ENCODE results near the gene ZSCAN5B.

DNA sequence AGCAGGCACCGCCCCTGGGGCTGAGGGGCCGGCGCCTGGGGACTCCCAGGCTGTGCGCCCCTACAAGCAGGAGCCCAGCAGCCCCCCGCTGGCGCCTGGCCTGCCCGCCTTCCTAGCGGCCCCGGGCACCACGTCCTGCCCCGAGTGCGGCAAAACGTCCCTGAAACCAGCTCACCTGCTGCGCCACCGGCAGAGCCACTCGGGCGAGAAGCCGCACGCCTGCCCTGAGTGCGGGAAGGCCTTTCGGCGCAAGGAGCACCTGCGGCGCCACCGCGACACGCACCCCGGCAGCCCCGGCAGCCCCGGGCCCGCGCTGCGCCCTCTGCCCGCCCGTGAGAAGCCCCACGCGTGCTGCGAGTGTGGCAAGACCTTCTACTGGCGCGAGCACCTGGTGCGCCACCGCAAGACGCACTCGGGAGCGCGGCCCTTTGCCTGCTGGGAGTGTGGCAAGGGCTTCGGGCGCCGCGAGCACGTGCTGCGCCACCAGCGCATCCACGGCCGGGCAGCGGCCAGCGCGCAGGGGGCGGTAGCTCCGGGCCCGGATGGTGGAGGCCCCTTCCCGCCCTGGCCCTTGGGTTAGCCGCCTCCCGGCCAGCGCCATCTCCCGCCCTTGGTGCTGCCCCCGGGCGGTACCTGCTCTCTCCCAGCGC lies 37.8 kb downstream of the ZSCAN5B start:
- TF ChIP-seq, protein P1, sequence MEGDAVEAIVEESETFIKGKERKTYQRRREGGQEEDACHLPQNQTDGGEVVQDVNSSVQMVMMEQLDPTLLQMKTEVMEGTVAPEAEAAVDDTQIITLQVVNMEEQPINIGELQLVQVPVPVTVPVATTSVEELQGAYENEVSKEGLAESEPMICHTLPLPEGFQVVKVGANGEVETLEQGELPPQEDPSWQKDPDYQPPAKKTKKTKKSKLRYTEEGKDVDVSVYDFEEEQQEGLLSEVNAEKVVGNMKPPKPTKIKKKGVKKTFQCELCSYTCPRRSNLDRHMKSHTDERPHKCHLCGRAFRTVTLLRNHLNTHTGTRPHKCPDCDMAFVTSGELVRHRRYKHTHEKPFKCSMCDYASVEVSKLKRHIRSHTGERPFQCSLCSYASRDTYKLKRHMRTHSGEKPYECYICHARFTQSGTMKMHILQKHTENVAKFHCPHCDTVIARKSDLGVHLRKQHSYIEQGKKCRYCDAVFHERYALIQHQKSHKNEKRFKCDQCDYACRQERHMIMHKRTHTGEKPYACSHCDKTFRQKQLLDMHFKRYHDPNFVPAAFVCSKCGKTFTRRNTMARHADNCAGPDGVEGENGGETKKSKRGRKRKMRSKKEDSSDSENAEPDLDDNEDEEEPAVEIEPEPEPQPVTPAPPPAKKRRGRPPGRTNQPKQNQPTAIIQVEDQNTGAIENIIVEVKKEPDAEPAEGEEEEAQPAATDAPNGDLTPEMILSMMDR (IDR thresholded peaks at IDR 0.05): no peak
- TF ChIP-seq POLR2A (IDR thresholded peaks at IDR 0.05): no peak

All from heart left ventricle (tissue), 13 donors.